Measurements from ENCODE around the gene SLC43A2. TPM values are rescaled to one million over a fixed set of nuclear protein-coding genes. Genes with fewer than 3 reads are reported as not detected.

Gene SLC43A2
- polyA plus RNA-seq, 2 of the 4 experiments (the other 2 are of a cell fraction) = 3.5 to 7.0 TPM

GRCh38 chr17:1605681-1606351, 22.8 kb downstream of the SLC43A2 start:
- Histone ChIP-seq H3K4me3 (no peak overlapping the region), H3K4me1 (no peaks in the 10 kb centered on the region), H3K4me2 (no peak overlapping the region), H3K9me3 (peaks cover 9% of the 10 kb centered on the region; the same call in 2 of the 3 replicates), H3K27ac (no peak overlapping the region)
- ATAC-seq (peak; percentile 41; a peak in 3 of 6 replicates), DNase-seq (ENCODE audit: low read depth in 1 of 2, low spot score in 1 of 2) (no peak), FAIRE-seq (no peak)
- ChIA-PET POLR2A (interaction anchor here (0.6 kb wide), 1 partner anchor 332 kb away, joined by 4 read pairs; no protein-coding TSS in a partner anchor), CTCF (interaction anchor here (0.8 to 4.3 kb wide), 8 partner anchors 11 to 43 kb away, joined by 3 to 43 read pairs (median 8); partner anchors contain the start of gene RILP)
- WGBS (ENCODE audit: missing lambda C conversion rate) = 91% methylated on average over 14 of the region's 19 CpGs
- TF ChIP-seq RAD21 (conservative IDR thresholded peaks at IDR 0.05 in 1 of 2, IDR thresholded peaks at IDR 0.05 in 1 of 2) = no peak
- TF ChIP-seq ATOH8 (CRISPR knock-in tag; IDR thresholded peaks at IDR 0.05; ENCODE audit: low read depth) = no peak
- TF ChIP-seq MAZ (IDR thresholded peaks at IDR 0.05; ENCODE audit: borderline replicate concordance, low read depth, low read length) = no peak
- no peak for TF ChIP-seq TP53 (CRISPR knock-in tag; IDR thresholded peaks at IDR 0.05)
- no peak for TF ChIP-seq RFX5 (IDR thresholded peaks at IDR 0.05)
- TF ChIP-seq USF2 (IDR thresholded peaks at IDR 0.05) = no peak
- no peak for TF ChIP-seq HOXB13 (CRISPR knock-in tag; IDR thresholded peaks at IDR 0.05; ENCODE audit: low read depth)
- TF ChIP-seq HOXB5 (CRISPR knock-in tag; IDR thresholded peaks at IDR 0.05) = no peak
- no peak for TF ChIP-seq HES2 (IDR thresholded peaks at IDR 0.05)
- TF ChIP-seq BHLHE40 (IDR thresholded peaks at IDR 0.05; ENCODE audit: low read depth, low read length) = no peak
- no peak for TF ChIP-seq NFE2L2 (conservative IDR thresholded peaks at IDR 0.05; ENCODE audit: low read length)
- no peak for TF ChIP-seq EHMT2 (IDR thresholded peaks at IDR 0.05; ENCODE audit: low read depth)
- TF ChIP-seq ZFP36 (IDR thresholded peaks at IDR 0.05; ENCODE audit: borderline replicate concordance, partially characterized antibody) = no peak

- peak; percentile 14 to 16; a peak in 2 of 6 replicates for ATAC-seq
- Histone ChIP-seq H3K9me3 (peaks cover 9% of the 10 kb centered on the region; the same call in 2 of the 3 replicates), H3K4me3 (no peak overlapping the region), H3K27ac (no peak overlapping the region), H3K4me1 (no peaks in the 10 kb centered on the region), H3K4me2 (no peak overlapping the region)
- FAIRE-seq = no peak
- no peak for TF ChIP-seq MAX (IDR thresholded peaks at IDR 0.05)
- no peak for TF ChIP-seq E2F6 (IDR thresholded peaks at IDR 0.05; ENCODE audit: borderline replicate concordance, low read depth)
- TF ChIP-seq GATA3 (IDR thresholded peaks at IDR 0.05; ENCODE audit: borderline replicate concordance) = no peak
- TF ChIP-seq CEBPB (IDR thresholded peaks at IDR 0.05) = no peak
- no peak for TF ChIP-seq TP53 (CRISPR knock-in tag; IDR thresholded peaks at IDR 0.05)
- TF ChIP-seq REST (IDR thresholded peaks at IDR 0.05) = no peak
- no peak for TF ChIP-seq PHF8 (IDR thresholded peaks at IDR 0.05; ENCODE audit: borderline replicate concordance, low read depth)
- TF ChIP-seq MAZ (IDR thresholded peaks at IDR 0.05; ENCODE audit: borderline replicate concordance, low read depth, low read length) = no peak
- no peak for TF ChIP-seq EHMT2 (IDR thresholded peaks at IDR 0.05; ENCODE audit: low read depth)
- no peak for TF ChIP-seq NPAS2 (CRISPR knock-in tag; IDR thresholded peaks at IDR 0.05; ENCODE audit: borderline replicate concordance)
- no peak for TF ChIP-seq BCL3 (IDR thresholded peaks at IDR 0.05)
- TF ChIP-seq HOXB13 (CRISPR knock-in tag; IDR thresholded peaks at IDR 0.05; ENCODE audit: low read depth) = no peak
- WGBS (ENCODE audit: missing lambda C conversion rate) = 88% methylated on average over 32 of the region's 35 CpGs
- ChIA-PET CTCF (interaction anchor here (0.9 to 4.3 kb wide), 7 partner anchors 11 to 44 kb away, joined by 3 to 43 read pairs (median 10); partner anchors contain the start of gene RILP), POLR2A (interaction anchor here (0.6 kb wide), 1 partner anchor 331 kb away, joined by 4 read pairs; no protein-coding TSS in a partner anchor)
- no peak for DNase-seq (ENCODE audit: low read depth in 1 of 2, low spot score in 1 of 2)
These were observed 23.7 kb downstream of the SLC43A2 start for GRCh38 chr17:1604831-1605528.
